Left ventricle myocardium inferior (tissue), 1 donor: ENCODE results near the gene IL17RE. TPM values are rescaled to one million over a fixed set of nuclear protein-coding genes. Genes with fewer than 3 reads are reported as not detected.
A peak's percentile ranks its signal among the peaks of the same experiment; 100 is the strongest.

Experiments used
- DNase-seq: peaks from one replicate; pipeline ENCODE4 v3.0.0-alpha.2; 2020
- H3K27ac ChIP-seq: fragments of 200-600 bp; replicated peaks from 2 replicates; pipeline ENCODE4 v1.8.0; 2021
- H3K27me3 ChIP-seq: fragments of 200-600 bp; 2 replicates; pipeline ENCODE4 v1.8.0; 2021; ENCODE audit warnings: low read depth
- H3K36me3 ChIP-seq: fragments of 200-600 bp; 2 replicates; pipeline ENCODE4 v1.8.0; 2021
- H3K4me1 ChIP-seq: fragments of 200-600 bp; 2 replicates; pipeline ENCODE4 v1.8.0; 2021
- H3K4me3 ChIP-seq: fragments of 200-600 bp; 2 replicates; pipeline ENCODE4 v1.8.0; 2021; ENCODE audit warnings: mild to moderate bottlenecking, moderate library complexity
- H3K9me3 ChIP-seq: fragments of 200-600 bp; replicated peaks from 2 replicates; pipeline ENCODE4 v1.8.0; 2021
- intact Hi-C: fragments of 100-400 bp; cut with micrococcal nuclease; formaldehyde crosslinking; loops from one replicate; pipeline ENCODE4 v1.11.0; 2022
- total RNA-seq: library from RNA; stranded (reverse); fragmentation: NEBNext Ultra II Directional; extraction: Animal tissue kit (Norgen Biotek cat#: 25700); gene quantifications from one replicate; pipeline ENCODE4 v1.2.1, GENCODE V29; 2021
- TF ChIP-seq, protein P1 (sequence below): fragments of 200-600 bp; IDR thresholded peaks from 2 replicates; pipeline ENCODE4 v1.8.0; 2021; ENCODE audit warnings: antibody characterized with exemption, mild to moderate bottlenecking, borderline replicate concordance
- donor health status: DM: no; HTN: yes; CAD: no; lungs with severe emphysema.

The IL17RE gene
- total RNA-seq, 1 donor from 2014 or later = 0.58 TPM

DNA sequence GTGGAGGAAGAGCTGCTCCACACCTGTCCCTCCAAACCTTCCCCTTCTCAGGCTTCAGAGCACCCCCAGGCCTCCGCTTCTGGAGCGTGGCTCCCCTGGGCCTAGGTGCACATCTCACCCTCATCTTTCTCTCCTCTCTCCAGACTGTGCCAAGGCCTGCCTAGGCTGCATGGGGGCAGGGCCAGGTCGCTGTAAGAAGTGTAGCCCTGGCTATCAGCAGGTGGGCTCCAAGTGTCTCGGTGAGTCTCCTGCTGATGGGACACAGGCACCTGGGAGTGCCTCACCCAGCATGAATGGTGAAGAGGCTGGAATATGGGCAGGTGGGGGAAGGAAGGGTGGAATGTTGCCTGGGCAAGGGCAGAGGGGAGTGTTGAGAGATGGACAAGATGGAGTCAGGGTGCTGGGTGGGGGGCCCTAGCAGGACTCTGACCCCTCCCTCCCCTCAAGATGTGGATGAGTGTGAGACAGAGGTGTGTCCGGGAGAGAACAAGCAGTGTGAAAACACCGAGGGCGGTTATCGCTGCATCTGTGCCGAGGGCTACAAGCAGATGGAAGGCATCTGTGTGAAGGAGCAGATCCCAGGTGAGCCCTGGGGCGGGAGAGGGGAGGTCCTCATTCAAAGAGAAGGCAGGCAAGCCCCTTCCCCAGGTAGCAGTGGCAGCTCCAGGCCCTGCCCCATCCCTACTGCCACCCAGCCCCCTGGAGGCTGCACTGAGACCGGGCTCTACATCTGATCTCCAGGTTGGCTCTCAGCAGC lies 40.5 kb downstream of the IL17RE start:
- TF ChIP-seq, protein P1, sequence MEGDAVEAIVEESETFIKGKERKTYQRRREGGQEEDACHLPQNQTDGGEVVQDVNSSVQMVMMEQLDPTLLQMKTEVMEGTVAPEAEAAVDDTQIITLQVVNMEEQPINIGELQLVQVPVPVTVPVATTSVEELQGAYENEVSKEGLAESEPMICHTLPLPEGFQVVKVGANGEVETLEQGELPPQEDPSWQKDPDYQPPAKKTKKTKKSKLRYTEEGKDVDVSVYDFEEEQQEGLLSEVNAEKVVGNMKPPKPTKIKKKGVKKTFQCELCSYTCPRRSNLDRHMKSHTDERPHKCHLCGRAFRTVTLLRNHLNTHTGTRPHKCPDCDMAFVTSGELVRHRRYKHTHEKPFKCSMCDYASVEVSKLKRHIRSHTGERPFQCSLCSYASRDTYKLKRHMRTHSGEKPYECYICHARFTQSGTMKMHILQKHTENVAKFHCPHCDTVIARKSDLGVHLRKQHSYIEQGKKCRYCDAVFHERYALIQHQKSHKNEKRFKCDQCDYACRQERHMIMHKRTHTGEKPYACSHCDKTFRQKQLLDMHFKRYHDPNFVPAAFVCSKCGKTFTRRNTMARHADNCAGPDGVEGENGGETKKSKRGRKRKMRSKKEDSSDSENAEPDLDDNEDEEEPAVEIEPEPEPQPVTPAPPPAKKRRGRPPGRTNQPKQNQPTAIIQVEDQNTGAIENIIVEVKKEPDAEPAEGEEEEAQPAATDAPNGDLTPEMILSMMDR = no peak
- Histone ChIP-seq H3K4me3 (no peak overlapping the region), H3K27me3 (no peaks in the 10 kb centered on the region), H3K9me3 (no peaks in the 10 kb centered on the region), H3K4me1 (peaks cover 28% of the 10 kb centered on the region), H3K27ac (no peak overlapping the region), H3K36me3 (peaks cover 40% of the 10 kb centered on the region)
- intact Hi-C loops = no loop called here
- no peak for DNase-seq

DNA sequence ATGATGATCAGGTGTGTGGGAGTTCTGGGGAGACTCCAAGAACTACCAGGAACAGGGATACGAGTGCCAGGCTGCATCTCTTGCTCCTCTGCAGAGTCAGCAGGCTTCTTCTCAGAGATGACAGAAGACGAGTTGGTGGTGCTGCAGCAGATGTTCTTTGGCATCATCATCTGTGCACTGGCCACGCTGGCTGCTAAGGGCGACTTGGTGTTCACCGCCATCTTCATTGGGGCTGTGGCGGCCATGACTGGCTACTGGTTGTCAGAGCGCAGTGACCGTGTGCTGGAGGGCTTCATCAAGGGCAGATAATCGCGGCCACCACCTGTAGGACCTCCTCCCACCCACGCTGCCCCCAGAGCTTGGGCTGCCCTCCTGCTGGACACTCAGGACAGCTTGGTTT lies 41.6 kb downstream of the IL17RE start:
- no peak overlapping the region for H3K27ac ChIP-seq
- intact Hi-C loops = no loop called here
- no peak for DNase-seq
- TF ChIP-seq, protein P1 = no peak
- H3K4me3 ChIP-seq = no peak overlapping the region
- no peaks in the 10 kb centered on the region for H3K9me3 ChIP-seq
- peaks cover 34% of the 10 kb centered on the region for H3K36me3 ChIP-seq
- H3K4me1 ChIP-seq = peaks cover 28% of the 10 kb centered on the region
- no peaks in the 10 kb centered on the region for H3K27me3 ChIP-seq

- no peak for DNase-seq
- Histone ChIP-seq H3K9me3 (no peaks in the 10 kb centered on the region), H3K27me3 (no peaks in the 10 kb centered on the region), H3K4me1 (peaks cover 28% of the 10 kb centered on the region), H3K4me3 (peak overlapping the region; percentile 82), H3K27ac (no peak overlapping the region), H3K36me3 (peaks cover 34% of the 10 kb centered on the region)
- TF ChIP-seq, protein P1 = no peak
- intact Hi-C loops = no loop called here
Measured at GRCh38 chr3:9945358-9945757, 42.7 kb downstream of the IL17RE start.

GRCh38 chr3:9946112-9947024 lies 43.7 kb downstream of the IL17RE start:
- TF ChIP-seq, protein P1 = peak; percentile 77
- intact Hi-C loops = no loop called here

DNA sequence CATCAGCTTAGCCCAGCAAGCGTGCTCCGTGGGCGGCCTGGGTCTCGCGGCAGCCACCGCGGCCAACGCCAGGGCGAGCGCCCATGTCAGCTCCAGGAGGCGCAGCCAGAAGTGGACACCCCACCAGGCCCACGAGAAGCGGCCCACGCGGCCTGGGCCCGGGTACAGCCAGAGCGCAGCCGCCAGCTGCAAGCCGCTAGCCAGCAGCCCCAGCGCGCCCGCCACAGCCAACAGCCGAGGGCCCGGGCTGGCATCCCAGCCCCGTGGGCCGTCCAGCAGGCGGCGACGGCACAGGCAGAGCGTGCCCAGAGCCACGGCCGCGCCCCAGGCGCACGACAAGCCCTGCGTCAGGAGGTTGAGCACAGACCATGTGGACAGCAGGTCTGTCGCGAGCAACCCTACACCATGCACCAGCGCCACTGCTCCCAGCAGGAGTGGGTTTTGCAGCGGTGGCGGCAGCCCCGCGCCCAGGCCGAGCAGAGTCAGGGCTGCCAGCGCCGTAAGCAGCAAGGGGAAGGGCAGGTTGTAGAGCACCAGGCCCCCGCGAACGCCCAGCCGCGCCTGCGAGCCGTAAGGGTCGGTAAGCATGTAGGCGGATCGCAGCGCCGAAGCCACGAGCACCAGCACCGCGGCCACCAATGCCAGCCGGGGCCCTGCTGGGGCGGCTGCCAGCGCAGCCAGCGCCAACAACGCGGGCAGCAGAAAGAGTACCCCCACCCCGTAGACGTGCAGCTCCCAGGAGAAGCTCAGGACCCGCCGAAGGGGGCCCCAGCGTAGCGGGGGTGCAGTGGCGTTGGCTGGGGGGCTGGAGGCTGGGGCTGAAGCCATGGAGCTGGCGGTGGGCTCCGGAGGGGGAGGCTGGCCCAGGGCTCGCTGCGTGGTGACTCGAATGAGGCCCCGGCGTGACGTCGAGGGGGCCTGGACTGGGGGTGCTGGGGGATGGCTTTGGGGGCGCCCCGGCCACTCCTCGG lies 44.7 kb downstream of the IL17RE start:
- Histone ChIP-seq H3K9me3 (no peaks in the 10 kb centered on the region), H3K4me3 (peak overlapping the region; percentile 82), H3K36me3 (peaks cover 20% of the 10 kb centered on the region), H3K27ac (peak overlapping the region; percentile 87), H3K27me3 (no peaks in the 10 kb centered on the region), H3K4me1 (peaks cover 37% of the 10 kb centered on the region)
- DNase-seq = peak; percentile 72
- TF ChIP-seq, protein P1 = peak; percentile 58
- intact Hi-C loops = no loop called here

More at GRCh38 chr3:9946112-9947024, 43.7 kb downstream of the IL17RE start:
- no peaks in the 10 kb centered on the region for H3K9me3 ChIP-seq
- H3K4me3 ChIP-seq = peak overlapping the region; percentile 82
- peak overlapping the region; percentile 87 for H3K27ac ChIP-seq
- DNase-seq = peak; percentile 87
- H3K4me1 ChIP-seq = peaks cover 28% of the 10 kb centered on the region
- H3K27me3 ChIP-seq = no peaks in the 10 kb centered on the region
- H3K36me3 ChIP-seq = peaks cover 27% of the 10 kb centered on the region
